SJCRH30 (cell line): ENCODE measurements around the gene MED13L. TPM values are rescaled to one million over a fixed set of nuclear protein-coding genes. Genes with fewer than 3 reads are reported as not detected.

Source experiments
- DNase-seq, 2 experiments: peaks; one replicate each; pipeline ENCODE4 v3.0.0-alpha.2; 2015 to 2020
- H3K27ac ChIP-seq: fragments of 250-450 bp; sonication (Bioruptor Pico); 2 replicates; pipeline ENCODE4 v1.5.1; 2020; ENCODE audit warnings: mild to moderate bottlenecking, moderate library complexity
- H3K27me3 ChIP-seq: fragments of 250-450 bp; sonication (Bioruptor Pico); 2 replicates; pipeline ENCODE4 v1.5.1; 2020; ENCODE audit warnings: mild to moderate bottlenecking, moderate library complexity
- H3K36me3 ChIP-seq: fragments of 250-450 bp; sonication (Bioruptor Pico); 2 replicates; pipeline ENCODE4 v1.5.1; 2020; ENCODE audit warnings: mild to moderate bottlenecking, moderate library complexity
- H3K4me1 ChIP-seq: fragments of 250-450 bp; sonication (Bioruptor Pico); 2 replicates; pipeline ENCODE4 v1.5.1; 2020; ENCODE audit warnings: mild to moderate bottlenecking, moderate library complexity
- H3K4me3 ChIP-seq: fragments of 250-450 bp; sonication (Bioruptor Pico); 2 replicates; pipeline ENCODE4 v1.5.1; 2020; ENCODE audit warnings: mild to moderate bottlenecking, moderate library complexity
- H3K9me3 ChIP-seq: fragments of 250-450 bp; sonication (Bioruptor Pico); replicated peaks from 2 replicates; pipeline ENCODE4 v1.5.1; 2020; ENCODE audit warnings: mild to moderate bottlenecking, moderate library complexity
- total RNA-seq: library from RNA; depleted of rRNA; stranded (reverse); fragments of >200 nt; shearing (Covaris generic); gene quantifications from 2 replicates; pipeline ENCODE4 v1.2.3, GENCODE V29; 2014

MED13L gene
- total RNA-seq, 1 experiment from 2014 or later, result 62.0 TPM

GRCh38 chr12:115912440-115912839 lies 365.1 kb downstream of the MED13L start:
- Histone ChIP-seq H3K27ac (no peak overlapping the region), H3K27me3 (no peaks in the 10 kb centered on the region), H3K4me1 (no peaks in the 10 kb centered on the region), H3K9me3 (no peaks in the 10 kb centered on the region), H3K4me3 (no peak overlapping the region), H3K36me3 (no peaks in the 10 kb centered on the region)
- DNase-seq, result no peak

DNA sequence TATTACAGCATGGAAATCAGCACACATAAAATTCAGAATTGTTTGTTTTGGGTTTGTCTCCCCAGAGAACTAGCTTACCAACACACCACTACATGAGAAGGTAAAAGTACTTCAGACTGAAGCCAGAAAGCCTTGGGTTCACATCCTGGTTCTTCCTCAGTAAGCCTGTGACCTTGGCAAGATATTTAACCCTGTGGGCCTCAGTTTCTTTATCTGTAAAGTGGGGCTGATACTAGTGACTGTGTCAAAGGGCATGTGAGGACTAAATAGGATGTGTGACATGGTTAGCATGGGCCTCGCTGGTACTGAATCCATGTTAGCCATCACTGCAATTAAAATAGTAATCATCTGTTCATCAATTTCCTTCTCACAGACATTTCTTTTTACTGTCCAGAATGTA lies 366.1 kb downstream of the MED13L start:
- H3K9me3 ChIP-seq, result no peaks in the 10 kb centered on the region
- no peak overlapping the region for H3K27ac ChIP-seq
- DNase-seq, result no peak
- H3K36me3 ChIP-seq, result no peaks in the 10 kb centered on the region
- no peaks in the 10 kb centered on the region for H3K4me1 ChIP-seq
- no peak overlapping the region for H3K4me3 ChIP-seq
- H3K27me3 ChIP-seq, result no peaks in the 10 kb centered on the region

GRCh38 chr12:115910057-115910456 lies 367.4 kb downstream of the MED13L start:
- Histone ChIP-seq H3K27ac (no peak overlapping the region), H3K9me3 (no peaks in the 10 kb centered on the region), H3K4me1 (no peaks in the 10 kb centered on the region), H3K4me3 (no peak overlapping the region), H3K36me3 (no peaks in the 10 kb centered on the region), H3K27me3 (no peaks in the 10 kb centered on the region)
- peak in 1 of 2 experiments; percentile 32 for DNase-seq
